GM19397 (cell line): ENCODE measurements around the gene IPMK.
"Not testable (repeated sequence)": the region's sequence is repeated elsewhere in the genome, so short reads cannot be mapped to it uniquely, and the experiment has no call there.

Source experiments
- ATAC-seq: cut with Tn5 transposase; IDR thresholded peaks from one replicate; pipeline ENCODE4 v1.9.1; 2021; ENCODE audit warnings: mild to moderate bottlenecking, moderate library complexity; ENCODE audit not compliant: unreplicated experiment

The IPMK gene

DNA sequence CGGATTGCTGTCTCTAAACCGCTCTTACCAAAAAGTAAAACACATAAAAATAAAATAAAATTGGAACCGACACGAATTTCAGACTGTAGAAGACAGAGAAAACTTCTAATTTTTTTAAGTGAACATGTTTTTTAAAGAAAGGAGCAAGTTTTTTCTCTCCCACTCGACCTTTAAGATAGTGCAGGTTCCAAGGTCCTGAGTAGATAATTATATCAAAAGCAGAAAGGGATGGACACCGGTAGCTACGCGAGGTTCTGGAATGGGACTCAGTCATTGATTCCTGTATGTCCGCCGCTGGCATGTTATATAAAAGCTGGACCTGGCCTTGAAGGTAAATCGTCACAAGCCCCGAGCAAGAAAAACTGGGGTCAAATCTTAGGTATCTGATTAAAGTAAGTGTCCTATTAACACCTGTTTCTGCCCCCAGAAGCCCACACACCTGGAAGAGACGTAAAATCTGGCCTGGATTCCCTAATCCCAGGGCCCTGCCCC lies 806 bp upstream of the IPMK start:
- ATAC-seq: no peak

DNA sequence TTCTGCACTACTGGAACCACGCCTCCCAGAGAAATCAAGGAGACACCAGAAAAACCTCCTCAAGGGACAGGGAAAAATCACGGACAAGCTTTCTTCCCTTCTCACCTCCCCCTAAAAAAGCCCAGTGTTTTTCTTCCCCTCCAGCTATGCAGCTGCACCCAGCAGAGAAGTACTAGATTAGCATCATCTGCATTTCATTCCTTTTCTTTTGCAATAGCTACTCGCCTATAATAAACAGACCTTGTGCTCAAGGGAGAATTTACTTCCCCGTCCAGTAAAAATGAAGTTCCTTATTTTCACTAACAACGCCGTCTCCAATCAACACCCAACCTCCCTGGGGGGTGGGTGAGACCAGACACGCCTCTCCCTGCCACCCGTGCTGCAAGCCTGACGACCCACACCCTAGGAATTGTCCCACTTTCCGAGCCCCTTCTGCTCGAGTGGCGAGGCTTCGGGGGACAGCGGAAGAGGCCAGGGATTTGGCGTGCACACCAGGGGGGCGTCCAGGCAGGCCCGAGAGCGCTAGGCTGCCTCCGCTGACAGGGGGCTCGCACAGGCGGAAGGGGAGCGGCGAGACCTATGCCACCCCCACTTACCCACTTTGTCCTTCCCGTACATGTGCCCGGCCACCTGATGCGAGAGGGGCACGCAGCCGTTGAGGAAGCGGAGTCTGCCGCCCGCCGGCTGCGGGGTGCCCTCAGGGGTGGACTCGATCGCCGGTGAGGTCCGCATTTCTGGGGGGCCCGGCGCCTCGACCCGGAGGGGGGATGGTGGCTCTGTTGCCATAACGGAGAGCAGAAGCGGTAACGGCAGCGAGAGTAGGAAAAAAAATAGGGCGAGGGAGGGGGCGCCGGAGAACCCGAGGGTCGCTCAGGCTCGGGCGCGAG lies 625 bp downstream of the IPMK start:
- peak; percentile 3 for ATAC-seq

DNA sequence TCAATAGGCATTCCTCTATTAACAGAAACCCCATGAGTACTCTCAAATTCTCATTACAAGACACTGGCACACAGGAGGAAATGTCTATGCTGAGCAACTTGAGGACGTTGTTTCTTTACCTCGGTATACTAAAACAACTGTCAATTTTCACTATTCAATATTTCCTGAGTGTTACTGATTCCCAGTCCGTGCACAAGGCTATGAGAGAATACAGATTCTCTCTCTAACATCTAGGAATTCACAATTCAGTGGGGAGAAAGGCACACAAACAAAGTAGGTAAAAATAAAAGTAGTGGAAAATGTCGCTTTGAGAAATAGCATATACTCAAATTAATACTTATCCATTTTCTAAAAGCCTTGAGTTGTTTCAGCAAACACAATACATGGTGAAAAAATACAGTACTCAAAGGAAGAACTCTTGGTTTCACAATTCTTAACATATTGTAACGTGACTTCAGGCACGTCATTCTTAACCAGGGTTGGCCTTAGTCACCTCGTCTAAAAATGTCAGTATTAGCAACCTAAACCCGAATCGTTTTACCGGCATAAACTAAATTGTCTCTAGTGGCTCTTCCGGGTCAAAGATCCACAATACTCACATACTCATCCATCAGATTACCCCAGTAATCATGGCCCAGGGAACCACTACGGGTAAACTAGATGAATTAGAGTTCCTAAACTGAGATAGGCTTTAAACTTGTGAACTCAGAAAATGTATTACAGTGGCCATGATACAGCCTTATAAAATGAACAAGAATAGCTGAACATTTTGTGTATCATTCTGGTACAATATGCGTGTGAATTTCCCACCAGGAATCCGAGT lies 1.5 kb downstream of the IPMK start:
- no peak for ATAC-seq

DNA sequence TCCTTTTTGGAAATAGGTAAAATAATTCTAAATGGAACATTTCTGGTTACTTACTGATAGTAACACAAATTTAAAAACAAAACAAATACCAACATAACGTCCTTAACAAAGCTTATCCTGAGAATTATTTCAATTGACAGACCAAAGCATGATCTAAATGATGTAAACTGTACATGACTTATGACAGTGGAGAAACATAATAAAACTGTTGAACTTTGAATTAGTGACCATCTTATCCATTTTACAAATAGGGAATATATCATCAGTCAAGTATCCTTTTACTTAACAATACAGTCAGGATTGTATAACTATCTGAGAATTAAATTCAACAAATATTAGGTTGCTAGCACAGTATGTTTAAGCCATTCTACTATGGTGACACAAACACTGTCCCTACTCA lies 2.4 kb downstream of the IPMK start:
- ATAC-seq: no peak

- ATAC-seq: no peak
Measured at GRCh38 chr10:58264780-58265179, 2.9 kb downstream of the IPMK start.

- ATAC-seq: no peak
Measured at GRCh38 chr10:58262766-58263165, 4.9 kb downstream of the IPMK start.

DNA sequence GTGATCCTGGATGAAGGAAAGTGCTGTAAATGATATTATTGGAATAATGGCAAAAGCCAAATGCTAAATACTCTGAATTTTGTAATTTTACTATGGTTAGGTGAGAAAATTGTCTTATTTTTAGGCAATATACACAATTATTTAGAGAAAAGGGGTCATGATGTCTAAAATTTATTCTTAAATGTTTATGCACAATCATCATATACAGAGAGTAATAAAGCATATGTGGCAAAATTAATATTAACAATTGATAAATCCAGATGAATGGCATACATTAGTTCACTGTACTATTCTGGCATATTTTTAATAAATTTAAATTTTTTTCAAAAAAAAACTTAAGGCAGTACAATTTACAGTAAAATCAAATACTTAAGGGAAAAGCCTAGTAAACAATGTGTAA lies 7.4 kb downstream of the IPMK start:
- no peak for ATAC-seq

DNA sequence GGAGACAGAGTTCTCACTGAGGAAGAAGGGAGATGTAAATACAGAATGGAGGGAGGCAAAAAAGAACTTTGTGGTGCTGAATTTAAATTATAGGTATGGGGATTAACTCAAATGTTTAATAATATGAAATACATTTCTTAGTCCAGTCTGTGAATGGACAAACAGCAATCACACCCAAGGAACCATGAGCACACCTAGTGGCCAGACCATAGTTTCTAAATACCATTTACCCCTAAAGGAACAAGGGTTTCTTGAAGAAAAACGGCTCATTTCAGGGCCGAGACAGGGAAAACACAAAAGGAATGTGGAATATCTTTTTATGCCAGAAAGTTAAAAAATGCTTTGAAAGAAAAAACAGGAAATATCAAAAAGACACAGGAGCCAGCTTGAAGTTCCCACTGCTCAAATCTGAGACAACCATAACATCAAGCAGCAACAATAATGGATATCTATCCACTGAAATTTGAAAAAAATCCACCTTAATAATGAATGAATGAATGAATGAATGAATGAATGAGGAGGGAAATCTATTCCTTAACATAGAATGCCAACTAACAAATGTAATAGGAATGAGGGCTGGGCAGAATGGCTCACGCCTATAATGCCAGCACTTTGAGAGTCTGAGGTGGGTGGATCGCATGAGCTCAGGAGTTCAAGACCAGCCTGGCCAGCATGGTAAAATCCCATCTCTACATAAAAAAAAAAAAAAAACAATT lies 8.6 kb downstream of the IPMK start:
- ATAC-seq: no peak

DNA sequence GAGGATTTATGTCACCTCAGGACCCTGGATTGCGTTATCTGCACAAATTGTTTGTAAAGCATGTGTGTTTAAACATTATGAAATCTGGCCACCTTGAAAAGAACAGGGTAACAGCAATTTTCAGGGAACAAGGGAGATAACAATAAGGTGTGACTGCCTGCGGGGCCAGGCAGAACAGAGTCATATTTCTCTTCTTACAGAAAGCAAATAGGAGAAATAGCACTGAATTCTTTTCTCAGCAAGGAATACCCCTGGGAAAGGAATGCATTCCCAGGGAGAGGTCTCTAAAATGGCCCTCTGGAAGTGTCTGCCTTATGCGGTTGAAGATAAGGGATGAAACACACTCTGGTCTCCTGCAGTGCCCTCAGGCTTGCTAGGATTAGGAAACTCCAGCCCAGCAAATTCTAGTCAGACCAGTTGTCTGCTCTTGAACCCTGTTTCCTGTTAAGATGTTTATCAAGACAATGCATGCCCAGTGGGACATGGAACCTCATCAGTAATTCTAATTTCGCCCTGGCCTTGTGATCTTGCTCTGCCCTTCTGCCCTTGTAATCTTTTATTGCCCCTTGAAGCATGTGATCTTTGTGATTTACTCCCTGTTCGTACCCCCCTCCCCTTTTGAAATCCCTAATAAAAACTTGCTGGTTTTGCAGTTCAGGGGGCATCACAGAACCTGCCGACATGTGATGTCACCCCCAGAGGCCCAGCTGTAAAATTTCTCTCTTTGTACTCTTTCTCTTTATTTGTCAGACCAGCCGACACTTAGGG lies 11.5 kb downstream of the IPMK start:
- ATAC-seq: not testable (repeated sequence)

DNA sequence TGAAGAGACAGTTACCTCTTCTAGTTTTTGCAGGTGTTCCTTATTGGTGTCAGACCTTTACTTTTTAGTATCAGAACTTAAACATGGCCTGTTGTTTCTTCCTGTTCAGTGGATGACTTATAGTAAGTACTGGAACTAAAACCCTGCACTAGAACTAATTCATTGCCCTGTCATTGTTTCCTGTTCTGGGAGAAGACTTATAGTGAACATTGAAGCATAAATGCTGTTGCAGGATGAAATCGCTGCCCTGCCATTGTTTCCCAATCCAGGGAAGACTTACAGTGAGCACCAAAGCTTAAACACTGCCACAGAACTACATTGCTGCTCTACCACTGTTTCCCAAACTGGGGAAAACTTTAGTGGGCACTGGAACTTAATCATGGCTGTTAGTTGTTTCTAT lies 13.1 kb downstream of the IPMK start:
- no peak for ATAC-seq

- no peak for ATAC-seq
Measured at GRCh38 chr10:58253184-58253583, 14.5 kb downstream of the IPMK start.

GRCh38 chr10:58244666-58245065 lies 23.0 kb downstream of the IPMK start:
- not testable (repeated sequence) for ATAC-seq

DNA sequence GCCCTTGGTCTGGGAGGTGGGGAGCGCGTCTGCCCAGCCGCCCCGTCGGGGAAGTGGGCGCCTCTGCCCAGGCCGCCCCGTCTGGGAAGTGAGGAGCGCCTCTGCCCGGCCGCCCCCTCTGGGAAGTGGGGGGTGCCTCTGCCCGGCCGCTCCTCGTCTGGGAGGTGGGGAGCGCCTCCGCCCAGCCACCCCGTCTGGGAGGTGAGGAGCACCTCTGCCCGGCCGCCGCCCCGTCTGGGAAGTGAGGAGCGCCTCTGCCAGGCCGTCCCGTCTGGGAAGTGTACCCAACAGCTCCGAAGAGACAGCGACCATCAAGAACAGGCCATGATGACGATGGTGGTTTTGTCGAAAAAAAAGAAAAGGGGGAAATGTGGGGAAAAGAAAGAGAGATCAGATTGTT lies 23.5 kb downstream of the IPMK start:
- not testable (repeated sequence) for ATAC-seq

DNA sequence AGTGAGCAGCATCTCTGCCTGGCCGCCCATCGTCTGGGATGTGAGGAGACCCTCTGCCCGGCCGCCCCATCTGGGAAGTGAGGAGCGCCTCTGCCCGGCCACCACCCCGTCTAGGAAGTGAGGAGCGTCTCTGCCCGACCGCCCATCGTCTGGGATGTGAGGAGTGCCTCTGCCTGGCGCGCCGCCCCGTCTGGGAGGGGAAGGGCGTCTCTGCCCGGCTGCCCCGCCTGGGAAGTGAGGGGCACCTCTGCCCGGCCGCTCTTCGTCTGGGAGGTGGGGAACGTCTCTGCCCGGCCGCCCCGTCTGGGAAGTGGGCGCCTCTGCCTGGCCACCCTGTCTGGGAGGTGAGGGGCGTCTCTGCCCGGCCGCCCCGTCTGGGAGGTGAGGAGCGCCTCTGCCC lies 23.9 kb downstream of the IPMK start:
- ATAC-seq: not testable (repeated sequence)

- no peak for ATAC-seq
Measured at GRCh38 chr10:58243269-58243668, 24.4 kb downstream of the IPMK start.

DNA sequence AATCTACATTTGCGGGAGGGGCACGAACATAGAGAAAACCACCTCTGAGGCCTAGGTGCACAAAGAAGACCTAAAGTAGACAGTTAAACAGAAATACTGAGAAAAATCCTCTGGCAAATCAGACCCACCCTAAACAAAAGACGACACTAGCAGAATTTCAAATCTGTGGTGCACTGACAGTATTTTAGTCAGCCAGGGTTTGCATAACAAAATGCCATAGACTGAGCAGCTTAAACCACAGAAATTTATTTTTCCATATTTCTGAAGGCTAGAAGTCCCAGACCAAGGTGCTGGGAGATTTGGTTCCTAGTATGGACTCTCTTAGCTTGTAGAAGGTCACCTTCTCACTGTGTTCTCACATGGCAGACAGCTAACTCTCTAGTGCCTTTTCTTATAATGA lies 26.3 kb downstream of the IPMK start:
- ATAC-seq: no peak

- no peak for ATAC-seq
Measured at GRCh38 chr10:58240531-58240930, 27.2 kb downstream of the IPMK start.

DNA sequence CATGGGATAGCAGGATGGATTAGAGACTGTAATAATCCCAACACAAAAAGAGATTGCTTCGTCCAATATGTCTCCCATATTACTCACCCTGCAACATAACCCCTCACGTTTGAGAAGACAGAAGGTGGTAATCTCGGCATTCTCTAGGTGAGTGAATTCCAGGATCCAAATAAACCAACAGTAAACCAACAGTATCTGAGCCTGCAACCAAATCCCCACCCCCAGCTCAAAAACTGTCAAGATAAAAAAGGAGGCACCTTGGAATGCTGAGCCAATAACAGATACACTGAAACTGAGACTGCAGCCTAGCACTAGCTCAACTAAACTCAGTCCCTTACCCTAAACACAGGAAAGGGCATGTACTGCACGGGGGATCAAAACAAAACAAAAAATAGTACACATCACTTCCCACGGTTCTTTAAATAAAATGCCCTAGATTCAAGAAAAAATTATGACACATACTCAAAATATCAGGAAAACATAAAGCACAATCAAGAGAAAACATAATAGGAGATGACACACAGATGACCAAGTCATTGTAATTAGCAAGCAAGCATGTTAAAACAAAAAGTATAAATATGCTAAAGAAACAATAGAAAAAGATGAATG lies 28.0 kb downstream of the IPMK start:
- no peak for ATAC-seq

DNA sequence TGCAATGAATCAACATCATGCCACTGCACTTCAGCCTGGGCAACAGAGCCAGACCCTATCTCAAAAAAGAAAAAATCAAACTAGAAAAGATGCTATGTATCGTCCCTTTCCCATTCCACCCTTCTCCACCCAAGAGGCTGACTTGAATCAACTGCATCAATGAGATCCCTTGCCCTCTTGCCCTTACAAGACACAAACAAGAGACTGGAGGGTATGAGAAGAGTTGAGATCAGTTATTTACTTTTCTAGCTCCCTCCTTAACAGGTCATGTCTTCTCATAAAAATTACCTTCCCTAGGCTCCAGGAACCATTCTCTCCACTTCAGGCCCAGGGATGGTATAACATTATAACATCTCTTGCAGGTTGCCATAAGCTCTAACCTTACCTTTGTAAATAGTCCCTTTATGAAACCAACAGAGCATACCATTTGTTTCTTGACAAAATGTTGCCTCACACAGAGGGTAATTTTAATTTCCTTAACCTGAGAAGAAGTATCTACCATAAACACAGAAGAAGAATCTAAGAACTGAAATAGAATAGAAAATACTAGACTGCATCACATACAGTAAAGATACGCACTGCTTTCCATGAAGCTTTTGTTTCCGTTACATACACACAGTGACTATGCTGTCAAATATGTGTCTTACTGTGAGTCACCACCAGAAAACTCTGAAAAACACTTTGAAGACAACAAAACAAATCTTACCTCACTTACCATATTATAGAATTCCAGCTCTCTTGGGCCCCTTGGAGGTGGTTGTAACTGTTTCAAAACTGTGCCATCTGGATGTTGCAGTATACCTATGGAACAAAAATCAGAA lies 30.5 kb downstream of the IPMK start:
- ATAC-seq: no peak
